GM23338 (cell line): ENCODE data around the gene FOXP1. TPM values are rescaled to one million over a fixed set of nuclear protein-coding genes. Genes with fewer than 3 reads are reported as not detected.

ENCODE experiments used
- ATAC-seq: fragments of 200-7000 bp; cut with Tn5 transposase; 3 replicates; pipeline ENCODE4 v1.9.1; 2020
- DNase-seq: peaks from one replicate; pipeline ENCODE4 v3.0.0-alpha.2; 2015; ENCODE audit warnings: low spot score
- H2AFZ ChIP-seq: fragments of 200-600 bp; sonication (generic); 2 replicates; pipeline ENCODE4 v1.8.0; 2016; ENCODE audit warnings: antibody characterized with exemption, mild to moderate bottlenecking, moderate library complexity
- H3F3A ChIP-seq: fragments of 200-600 bp; sonication (generic); replicated peaks from 2 replicates; pipeline ENCODE4 v1.8.0; 2017; ENCODE audit warnings: antibody characterized with exemption, mixed run types, low read depth
- H3K27ac ChIP-seq: fragments of 200-600 bp; sonication (generic); 2 replicates; pipeline ENCODE4 v1.6.1; 2016; ENCODE audit warnings: low read depth
- H3K27me3 ChIP-seq: fragments of 200-600 bp; sonication (generic); 2 replicates; pipeline ENCODE4 v1.8.0; 2016; ENCODE audit warnings: mild to moderate bottlenecking, mixed run types, moderate library complexity; ENCODE audit not compliant: insufficient read depth
- H3K36me3 ChIP-seq: fragments of 200-600 bp; sonication (generic); 2 replicates; pipeline ENCODE4 v1.8.0; 2016; ENCODE audit warnings: mild to moderate bottlenecking; ENCODE audit not compliant: insufficient read depth
- H3K4me1 ChIP-seq: fragments of 200-600 bp; sonication (generic); 2 replicates; pipeline ENCODE4 v1.8.0; 2016; ENCODE audit warnings: mild to moderate bottlenecking, moderate library complexity; ENCODE audit not compliant: insufficient read depth
- H3K4me2 ChIP-seq: fragments of 200-600 bp; sonication (generic); 2 replicates; pipeline ENCODE4 v1.7.1; 2017; ENCODE audit warnings: mixed run types
- H3K4me3 ChIP-seq: fragments of 200-600 bp; sonication (generic); 2 replicates; pipeline ENCODE4 v1.6.1; 2016; ENCODE audit warnings: mixed run types
- H3K79me2 ChIP-seq: fragments of 200-600 bp; sonication (generic); replicated peaks from 2 replicates; pipeline ENCODE4 v1.8.0; 2017; ENCODE audit warnings: mild to moderate bottlenecking; ENCODE audit not compliant: insufficient read depth
- H3K9me2 ChIP-seq: fragments of 200-600 bp; sonication (generic); 2 replicates; pipeline ENCODE4 v1.8.0; 2017; ENCODE audit not compliant: insufficient read depth
- H4K20me1 ChIP-seq: fragments of 200-600 bp; sonication (generic); replicated peaks from 2 replicates; pipeline ENCODE4 v1.8.0; 2017; ENCODE audit warnings: mild to moderate bottlenecking; ENCODE audit not compliant: insufficient read depth
- H3K27ac Mint-ChIP-seq: 2 replicates; pipeline ENCODE4 v1.8.0; 2020; ENCODE audit warnings: inconsistent platforms, mild to moderate bottlenecking, moderate library complexity, mixed read lengths
- H3K27me3 Mint-ChIP-seq: 3 replicates; pipeline ENCODE4 v1.8.0; 2022; ENCODE audit warnings: low read depth, mild to moderate bottlenecking, moderate library complexity, mixed read lengths, inconsistent platforms; ENCODE audit not compliant: insufficient read depth, poor library complexity
- H3K36me3 Mint-ChIP-seq: 3 replicates; pipeline ENCODE4 v1.8.0; 2021; ENCODE audit warnings: low read depth, mild to moderate bottlenecking, inconsistent platforms, moderate library complexity, mixed read lengths
- H3K4me1 Mint-ChIP-seq: 3 replicates; pipeline ENCODE4 v1.8.0; 2020; ENCODE audit warnings: mild to moderate bottlenecking, inconsistent platforms, mixed read lengths
- H3K4me3 Mint-ChIP-seq: 3 replicates; pipeline ENCODE4 v1.8.0; 2021; ENCODE audit warnings: moderate library complexity, mild to moderate bottlenecking, inconsistent platforms, mixed read lengths
- H3K9me3 Mint-ChIP-seq: 3 replicates; pipeline ENCODE4 v1.8.0; 2020; ENCODE audit warnings: moderate library complexity, mild to moderate bottlenecking, inconsistent platforms, mixed read lengths
- EZH2 ChIP-seq: fragments of 200-600 bp; sonication (generic); IDR thresholded peaks from one replicate; pipeline ENCODE4 v1.8.0; 2017; ENCODE audit warnings: antibody characterized with exemption, mild to moderate bottlenecking, low read depth; ENCODE audit not compliant: unreplicated experiment
- EZH2phosphoT487 ChIP-seq: fragments of 200-600 bp; sonication (generic); IDR thresholded peaks from one replicate; pipeline ENCODE4 v1.8.1; 2018; ENCODE audit warnings: antibody characterized with exemption; ENCODE audit not compliant: unreplicated experiment
- JUNB ChIP-seq: IDR thresholded peaks from one replicate; pipeline ENCODE4 v1.6.1; 2016; ENCODE audit warnings: antibody characterized with exemption; ENCODE audit not compliant: unreplicated experiment
- POLR2AphosphoS5 ChIP-seq: IDR thresholded peaks from 2 replicates; pipeline ENCODE4 v1.6.1; 2016; ENCODE audit warnings: antibody characterized with exemption, low read depth
- STAT1 ChIP-seq: IDR thresholded peaks from one replicate; pipeline ENCODE4 v1.6.1; 2016; ENCODE audit warnings: antibody characterized with exemption; ENCODE audit not compliant: unreplicated experiment
- ZNF114 ChIP-seq: fragments of 250-450 bp; sonication (Bioruptor Pico); IDR thresholded peaks from 2 replicates; pipeline ENCODE4 v1.5.0; 2020; ENCODE audit warnings: mild to moderate bottlenecking, moderate library complexity
- ZNF331 ChIP-seq: fragments of 250-450 bp; sonication (Bioruptor Pico); IDR thresholded peaks from 2 replicates; pipeline ENCODE4 v1.5.0; 2020; ENCODE audit warnings: low read depth, mild to moderate bottlenecking, moderate library complexity
- polyA plus RNA-seq: library from polyadenylated mRNA; unstranded; fragments of >200 nt; fragmentation: Nextera tagmentation; extraction: Ambion mirVana; gene quantifications from 2 replicates; pipeline ENCODE4 v1.2.1, GENCODE V29; 2016
- total RNA-seq: library from RNA; depleted of rRNA; stranded (reverse); fragments of >200 nt; shearing (Covaris generic); gene quantifications from 2 replicates; pipeline ENCODE4 v1.2.3, GENCODE V29; 2014
- TF ChIP-seq, protein P1 (sequence below): IDR thresholded peaks from one replicate; pipeline ENCODE4 v1.6.1; 2018; ENCODE audit warnings: antibody characterized with exemption; ENCODE audit not compliant: unreplicated experiment
- TF ChIP-seq, protein P2 (sequence below): fragments of 250-450 bp; sonication (Bioruptor Pico); IDR thresholded peaks from 2 replicates; pipeline ENCODE4 v1.5.0; 2020; ENCODE audit warnings: mild to moderate bottlenecking, moderate library complexity

Gene FOXP1
- total and polyA plus RNA-seq, 2 experiments from 2014 or later: 32.9 to 35.5 TPM

DNA sequence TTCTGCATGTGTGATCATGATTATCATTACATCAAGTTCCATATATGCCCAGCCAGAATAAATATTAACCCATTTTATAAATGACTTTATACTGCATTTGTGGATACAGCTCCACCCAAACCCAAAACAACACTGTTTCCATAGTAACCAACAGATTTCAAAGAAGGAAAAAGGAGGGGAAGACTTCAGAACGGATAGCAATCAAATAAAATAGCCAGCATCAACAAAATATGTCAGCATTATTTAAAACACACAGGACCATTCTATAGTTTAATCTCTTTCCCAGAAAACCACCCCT lies 114.4 kb downstream of the FOXP1 start (continued):
- TF ChIP-seq, protein P1, sequence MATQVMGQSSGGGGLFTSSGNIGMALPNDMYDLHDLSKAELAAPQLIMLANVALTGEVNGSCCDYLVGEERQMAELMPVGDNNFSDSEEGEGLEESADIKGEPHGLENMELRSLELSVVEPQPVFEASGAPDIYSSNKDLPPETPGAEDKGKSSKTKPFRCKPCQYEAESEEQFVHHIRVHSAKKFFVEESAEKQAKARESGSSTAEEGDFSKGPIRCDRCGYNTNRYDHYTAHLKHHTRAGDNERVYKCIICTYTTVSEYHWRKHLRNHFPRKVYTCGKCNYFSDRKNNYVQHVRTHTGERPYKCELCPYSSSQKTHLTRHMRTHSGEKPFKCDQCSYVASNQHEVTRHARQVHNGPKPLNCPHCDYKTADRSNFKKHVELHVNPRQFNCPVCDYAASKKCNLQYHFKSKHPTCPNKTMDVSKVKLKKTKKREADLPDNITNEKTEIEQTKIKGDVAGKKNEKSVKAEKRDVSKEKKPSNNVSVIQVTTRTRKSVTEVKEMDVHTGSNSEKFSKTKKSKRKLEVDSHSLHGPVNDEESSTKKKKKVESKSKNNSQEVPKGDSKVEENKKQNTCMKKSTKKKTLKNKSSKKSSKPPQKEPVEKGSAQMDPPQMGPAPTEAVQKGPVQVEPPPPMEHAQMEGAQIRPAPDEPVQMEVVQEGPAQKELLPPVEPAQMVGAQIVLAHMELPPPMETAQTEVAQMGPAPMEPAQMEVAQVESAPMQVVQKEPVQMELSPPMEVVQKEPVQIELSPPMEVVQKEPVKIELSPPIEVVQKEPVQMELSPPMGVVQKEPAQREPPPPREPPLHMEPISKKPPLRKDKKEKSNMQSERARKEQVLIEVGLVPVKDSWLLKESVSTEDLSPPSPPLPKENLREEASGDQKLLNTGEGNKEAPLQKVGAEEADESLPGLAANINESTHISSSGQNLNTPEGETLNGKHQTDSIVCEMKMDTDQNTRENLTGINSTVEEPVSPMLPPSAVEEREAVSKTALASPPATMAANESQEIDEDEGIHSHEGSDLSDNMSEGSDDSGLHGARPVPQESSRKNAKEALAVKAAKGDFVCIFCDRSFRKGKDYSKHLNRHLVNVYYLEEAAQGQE: no peak
- TF ChIP-seq ZNF114 (CRISPR knock-in tag) (no peak), POLR2AphosphoS5 (no peak), STAT1 (no peak), JUNB (no peak), EZH2 (no peak), EZH2phosphoT487 (no peak)

DNA sequence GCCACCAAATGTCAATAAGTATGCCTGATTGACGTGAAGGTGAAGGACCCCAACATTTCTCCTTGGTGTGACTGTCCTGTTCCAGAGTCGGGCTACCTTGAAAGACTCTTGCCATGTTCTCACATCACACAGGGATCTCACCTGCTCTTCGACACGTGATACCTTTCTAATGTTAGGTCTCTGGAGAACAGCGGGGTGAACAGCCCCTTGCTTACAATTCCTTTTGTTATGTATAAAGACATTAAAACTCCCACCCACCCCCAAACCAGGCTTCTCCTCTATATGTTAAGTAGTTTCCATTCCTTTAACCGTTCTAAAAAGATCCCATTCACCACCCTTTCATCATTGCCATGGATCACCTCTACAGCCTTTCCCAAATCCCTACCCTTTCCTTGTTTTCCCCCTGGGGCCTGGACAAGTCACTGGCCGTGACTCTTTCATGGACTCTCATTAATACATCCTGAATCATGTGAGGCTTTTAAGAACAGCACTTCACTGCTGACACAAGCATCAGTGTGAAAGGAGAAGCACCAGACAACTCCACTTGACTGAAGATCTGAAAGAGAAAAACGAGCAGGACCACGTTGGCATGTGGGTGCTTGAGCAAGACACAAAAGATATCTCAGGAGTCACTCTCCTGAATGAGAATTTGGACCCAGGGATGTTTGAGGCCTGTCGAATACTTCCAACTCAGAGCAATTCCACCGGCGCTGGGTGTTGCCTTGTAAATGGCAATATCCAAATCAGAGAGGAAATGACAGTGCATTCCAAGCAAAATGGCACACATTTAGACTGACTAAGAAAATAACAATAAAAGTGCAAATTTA lies 115.0 kb downstream of the FOXP1 start:
- Histone ChIP-seq H3K4me1 (peaks cover 31% of the 10 kb centered on the region), H3K4me2 (peak overlapping the region; percentile 70), H3K36me3 (no peaks in the 10 kb centered on the region), H3K9me2 (no peaks in the 10 kb centered on the region), H3K27ac (peak overlapping the region; percentile 57), H2AFZ (no peak overlapping the region), H3K27me3 (no peaks in the 10 kb centered on the region), H3K79me2 (no peaks in the 10 kb centered on the region), H4K20me1 (no peaks in the 10 kb centered on the region), H3K4me3 (no peak overlapping the region), H3F3A (no peaks in the 10 kb centered on the region)
- ATAC-seq (peak; percentile 77), DNase-seq (peak; percentile 59)
- Mint-ChIP-seq H3K9me3 (peaks cover 8% of the 10 kb centered on the region), H3K27me3 (peaks cover 2% of the 10 kb centered on the region), H3K27ac (peak overlapping the region; percentile 69), H3K4me1 (peaks cover 33% of the 10 kb centered on the region), H3K4me3 (peak overlapping the region; percentile 15; the same call in 1 of the 3 replicates), H3K36me3 (peaks cover 7% of the 10 kb centered on the region; the same call in 2 of the 3 replicates)
- TF ChIP-seq, protein P1: no peak
- TF ChIP-seq ZNF331 (CRISPR knock-in tag) (no peak), ZNF114 (CRISPR knock-in tag) (no peak), JUNB (no peak)
- TF ChIP-seq, protein P2, sequence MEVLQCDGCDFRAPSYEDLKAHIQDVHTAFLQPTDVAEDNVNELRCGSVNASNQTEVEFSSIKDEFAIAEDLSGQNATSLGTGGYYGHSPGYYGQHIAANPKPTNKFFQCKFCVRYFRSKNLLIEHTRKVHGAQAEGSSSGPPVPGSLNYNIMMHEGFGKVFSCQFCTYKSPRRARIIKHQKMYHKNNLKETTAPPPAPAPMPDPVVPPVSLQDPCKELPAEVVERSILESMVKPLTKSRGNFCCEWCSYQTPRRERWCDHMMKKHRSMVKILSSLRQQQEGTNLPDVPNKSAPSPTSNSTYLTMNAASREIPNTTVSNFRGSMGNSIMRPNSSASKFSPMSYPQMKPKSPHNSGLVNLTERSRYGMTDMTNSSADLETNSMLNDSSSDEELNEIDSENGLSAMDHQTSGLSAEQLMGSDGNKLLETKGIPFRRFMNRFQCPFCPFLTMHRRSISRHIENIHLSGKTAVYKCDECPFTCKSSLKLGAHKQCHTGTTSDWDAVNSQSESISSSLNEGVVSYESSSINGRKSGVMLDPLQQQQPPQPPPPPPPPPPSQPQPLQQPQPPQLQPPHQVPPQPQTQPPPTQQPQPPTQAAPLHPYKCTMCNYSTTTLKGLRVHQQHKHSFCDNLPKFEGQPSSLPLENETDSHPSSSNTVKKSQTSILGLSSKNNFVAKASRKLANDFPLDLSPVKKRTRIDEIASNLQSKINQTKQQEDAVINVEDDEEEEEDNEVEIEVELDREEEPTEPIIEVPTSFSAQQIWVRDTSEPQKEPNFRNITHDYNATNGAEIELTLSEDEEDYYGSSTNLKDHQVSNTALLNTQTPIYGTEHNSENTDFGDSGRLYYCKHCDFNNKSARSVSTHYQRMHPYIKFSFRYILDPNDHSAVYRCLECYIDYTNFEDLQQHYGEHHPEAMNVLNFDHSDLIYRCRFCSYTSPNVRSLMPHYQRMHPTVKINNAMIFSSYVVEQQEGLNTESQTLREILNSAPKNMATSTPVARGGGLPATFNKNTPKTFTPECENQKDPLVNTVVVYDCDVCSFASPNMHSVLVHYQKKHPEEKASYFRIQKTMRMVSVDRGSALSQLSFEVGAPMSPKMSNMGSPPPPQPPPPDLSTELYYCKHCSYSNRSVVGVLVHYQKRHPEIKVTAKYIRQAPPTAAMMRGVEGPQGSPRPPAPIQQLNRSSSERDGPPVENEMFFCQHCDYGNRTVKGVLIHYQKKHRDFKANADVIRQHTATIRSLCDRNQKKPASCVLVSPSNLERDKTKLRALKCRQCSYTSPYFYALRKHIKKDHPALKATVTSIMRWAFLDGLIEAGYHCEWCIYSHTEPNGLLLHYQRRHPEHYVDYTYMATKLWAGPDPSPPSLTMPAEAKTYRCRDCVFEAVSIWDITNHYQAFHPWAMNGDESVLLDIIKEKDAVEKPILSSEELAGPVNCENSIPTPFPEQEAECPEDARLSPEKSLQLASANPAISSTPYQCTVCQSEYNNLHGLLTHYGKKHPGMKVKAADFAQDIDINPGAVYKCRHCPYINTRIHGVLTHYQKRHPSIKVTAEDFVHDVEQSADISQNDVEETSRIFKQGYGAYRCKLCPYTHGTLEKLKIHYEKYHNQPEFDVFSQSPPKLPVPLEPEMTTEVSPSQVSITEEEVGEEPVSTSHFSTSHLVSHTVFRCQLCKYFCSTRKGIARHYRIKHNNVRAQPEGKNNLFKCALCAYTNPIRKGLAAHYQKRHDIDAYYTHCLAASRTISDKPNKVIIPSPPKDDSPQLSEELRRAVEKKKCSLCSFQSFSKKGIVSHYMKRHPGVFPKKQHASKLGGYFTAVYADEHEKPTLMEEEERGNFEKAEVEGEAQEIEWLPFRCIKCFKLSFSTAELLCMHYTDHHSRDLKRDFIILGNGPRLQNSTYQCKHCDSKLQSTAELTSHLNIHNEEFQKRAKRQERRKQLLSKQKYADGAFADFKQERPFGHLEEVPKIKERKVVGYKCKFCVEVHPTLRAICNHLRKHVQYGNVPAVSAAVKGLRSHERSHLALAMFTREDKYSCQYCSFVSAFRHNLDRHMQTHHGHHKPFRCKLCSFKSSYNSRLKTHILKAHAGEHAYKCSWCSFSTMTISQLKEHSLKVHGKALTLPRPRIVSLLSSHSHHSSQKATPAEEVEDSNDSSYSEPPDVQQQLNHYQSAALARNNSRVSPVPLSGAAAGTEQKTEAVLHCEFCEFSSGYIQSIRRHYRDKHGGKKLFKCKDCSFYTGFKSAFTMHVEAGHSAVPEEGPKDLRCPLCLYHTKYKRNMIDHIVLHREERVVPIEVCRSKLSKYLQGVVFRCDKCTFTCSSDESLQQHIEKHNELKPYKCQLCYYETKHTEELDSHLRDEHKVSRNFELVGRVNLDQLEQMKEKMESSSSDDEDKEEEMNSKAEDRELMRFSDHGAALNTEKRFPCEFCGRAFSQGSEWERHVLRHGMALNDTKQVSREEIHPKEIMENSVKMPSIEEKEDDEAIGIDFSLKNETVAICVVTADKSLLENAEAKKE: no peak
